Gastroesophageal sphincter (tissue), 3 donors: ENCODE measurements around the gene LRPAP1.
"Not testable (repeated sequence)": the region's sequence is repeated elsewhere in the genome, so short reads cannot be mapped to it uniquely, and the experiment has no call there.

Experiments used
- POLR2AphosphoS5 ChIP-seq: sonication (generic); formaldehyde crosslinking; IDR thresholded peaks from one replicate; pipeline ENCODE4 v1.6.1; 2017; ENCODE audit warnings: antibody characterized with exemption
- TF ChIP-seq, protein P1 (sequence below), 4 experiments: fragments of 200-600 bp in 2 of 4; fragments of 450-650 bp in 2 of 4; sonication (generic) in 1 of 4; IDR thresholded peaks; one replicate each; pipeline ENCODE4 v1.5.1; 2017 to 2019; ENCODE audit warnings: antibody characterized with exemption in 4 of 4, mild to moderate bottlenecking in 2 of 4, moderate library complexity in 2 of 4

DNA sequence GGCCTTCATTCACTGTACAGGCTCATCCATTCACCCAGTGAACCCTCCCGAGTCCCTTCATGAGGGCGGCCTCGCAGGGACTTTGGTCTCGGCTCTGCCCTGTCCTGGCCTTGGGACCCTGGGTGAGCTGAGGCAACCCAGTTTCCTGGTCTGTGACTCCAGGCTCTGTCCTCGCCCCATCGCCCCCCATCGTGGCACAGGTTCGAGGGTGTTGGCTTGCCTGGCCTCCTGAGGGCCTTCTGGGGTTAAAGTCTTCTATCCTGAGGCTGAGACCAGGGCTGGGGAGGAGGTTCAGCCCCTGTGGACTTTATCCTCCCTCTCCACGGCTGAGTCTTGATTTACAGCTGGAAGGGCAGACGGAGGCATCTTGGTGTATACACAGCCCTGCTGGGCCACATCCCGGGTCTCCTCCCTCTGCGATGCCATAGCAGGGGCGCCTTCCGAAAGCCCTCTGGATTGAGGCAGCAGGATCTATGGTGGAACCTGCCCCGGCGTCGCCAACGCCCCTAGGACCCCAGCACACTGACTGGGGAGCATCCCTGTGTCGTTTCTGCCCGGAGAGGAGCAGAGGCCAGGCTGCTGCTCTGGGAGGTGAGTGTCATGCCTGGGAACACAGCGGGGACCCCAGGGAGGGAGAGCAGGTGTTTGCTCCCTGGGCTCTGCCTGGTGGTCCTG lies 44.4 kb upstream of the LRPAP1 start:
- not testable (repeated sequence) for TF ChIP-seq POLR2AphosphoS5
- TF ChIP-seq, protein P1, sequence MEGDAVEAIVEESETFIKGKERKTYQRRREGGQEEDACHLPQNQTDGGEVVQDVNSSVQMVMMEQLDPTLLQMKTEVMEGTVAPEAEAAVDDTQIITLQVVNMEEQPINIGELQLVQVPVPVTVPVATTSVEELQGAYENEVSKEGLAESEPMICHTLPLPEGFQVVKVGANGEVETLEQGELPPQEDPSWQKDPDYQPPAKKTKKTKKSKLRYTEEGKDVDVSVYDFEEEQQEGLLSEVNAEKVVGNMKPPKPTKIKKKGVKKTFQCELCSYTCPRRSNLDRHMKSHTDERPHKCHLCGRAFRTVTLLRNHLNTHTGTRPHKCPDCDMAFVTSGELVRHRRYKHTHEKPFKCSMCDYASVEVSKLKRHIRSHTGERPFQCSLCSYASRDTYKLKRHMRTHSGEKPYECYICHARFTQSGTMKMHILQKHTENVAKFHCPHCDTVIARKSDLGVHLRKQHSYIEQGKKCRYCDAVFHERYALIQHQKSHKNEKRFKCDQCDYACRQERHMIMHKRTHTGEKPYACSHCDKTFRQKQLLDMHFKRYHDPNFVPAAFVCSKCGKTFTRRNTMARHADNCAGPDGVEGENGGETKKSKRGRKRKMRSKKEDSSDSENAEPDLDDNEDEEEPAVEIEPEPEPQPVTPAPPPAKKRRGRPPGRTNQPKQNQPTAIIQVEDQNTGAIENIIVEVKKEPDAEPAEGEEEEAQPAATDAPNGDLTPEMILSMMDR (IDR thresholded peaks at IDR 0.05) = not testable (repeated sequence)
